Measurements from ENCODE around the gene WFDC10B.
A peak's percentile ranks its signal among the peaks of the same experiment; 100 is the strongest.
"Not testable (repeated sequence)": the region's sequence is repeated elsewhere in the genome, so short reads cannot be mapped to it uniquely, and the experiment has no call there.

Gene WFDC10B

GRCh38 chr20:45704969-45705637, at the start of gene WFDC10B:
TSS of gene WFDC10B (minus strand) at chr20:45705019. CDS start at chr20:45685992, 19,027 bp downstream.
- Mint-ChIP-seq H3K36me3 (no peaks in the 10 kb centered on the region), H3K27ac (no peak within 1 kb of the TSS)
- no peak for ATAC-seq (replicated peaks)

GRCh38 chr20:45752746-45753145, 47.9 kb upstream of the WFDC10B start:
- Mint-ChIP-seq H3K27me3 (peaks cover 16 to 45% of the 10 kb centered on the region in 2 donors), H3K36me3 (no peaks in the 10 kb centered on the region), H3K27ac (no peak overlapping the region), H3K4me1 (peaks cover 0 to 3% of the 10 kb centered on the region in 2 donors), H3K4me3 (no peak overlapping the region), H3K9me3 (peaks cover 7 to 8% of the 10 kb centered on the region in 2 donors)
- ATAC-seq (replicated peaks), result peak; percentile 36 to 72
- DNase-seq, result no peak

More at GRCh38 chr20:45704969-45705637, at the start of gene WFDC10B:
- Mint-ChIP-seq H3K9me3 (peaks cover 0 to 3% of the 10 kb centered on the region in 2 donors), H3K27me3 (peaks cover 9 to 24% of the 10 kb centered on the region in 2 donors), H3K4me3 (no peak within 1 kb of the TSS), H3K4me1 (peaks cover 12 to 23% of the 10 kb centered on the region in 2 donors)
- no peak for DNase-seq

- Mint-ChIP-seq H3K9me3 (peaks cover 7 to 8% of the 10 kb centered on the region in 2 donors), H3K4me1 (peaks cover 0 to 3% of the 10 kb centered on the region in 2 donors), H3K27ac (no peak overlapping the region), H3K4me3 (no peak overlapping the region), H3K27me3 (peaks cover 16 to 55% of the 10 kb centered on the region in 2 donors), H3K36me3 (no peaks in the 10 kb centered on the region)
- peak in 1 of 2 donors; percentile 18 for ATAC-seq (replicated peaks)
- DNase-seq, result no peak
Measured at GRCh38 chr20:45751721-45752120, 46.9 kb upstream of the WFDC10B start.

- DNase-seq, result no peak
- Mint-ChIP-seq H3K27me3 (peaks cover 4 to 39% of the 10 kb centered on the region in 2 donors), H3K36me3 (peaks cover 0 to 1% of the 10 kb centered on the region in 2 donors), H3K4me3 (no peak overlapping the region), H3K4me1 (peaks cover 3 to 5% of the 10 kb centered on the region in 2 donors), H3K27ac (no peak overlapping the region), H3K9me3 (no peaks in the 10 kb centered on the region)
- no peak for ATAC-seq (replicated peaks)
Measured at GRCh38 chr20:45745015-45745414, 40.2 kb upstream of the WFDC10B start.

- Mint-ChIP-seq H3K4me1 (peaks cover 3 to 5% of the 10 kb centered on the region in 2 donors), H3K27me3 (peaks cover 0 to 32% of the 10 kb centered on the region in 2 donors), H3K36me3 (peaks cover 0 to 1% of the 10 kb centered on the region in 2 donors), H3K9me3 (no peaks in the 10 kb centered on the region), H3K27ac (no peak overlapping the region), H3K4me3 (no peak overlapping the region)
- ATAC-seq (replicated peaks) (no peak), DNase-seq (no peak)
Measured at GRCh38 chr20:45742596-45742995, 37.8 kb upstream of the WFDC10B start.

GRCh38 chr20:45735988-45736387, 31.2 kb upstream of the WFDC10B start:
- no peak for DNase-seq
- Mint-ChIP-seq H3K4me1 (no peaks in the 10 kb centered on the region), H3K27me3 (peaks cover 24 to 45% of the 10 kb centered on the region in 2 donors), H3K4me3 (no peak overlapping the region), H3K27ac (no peak overlapping the region), H3K36me3 (peaks cover 4 to 9% of the 10 kb centered on the region in 2 donors), H3K9me3 (peaks cover 7 to 12% of the 10 kb centered on the region in 2 donors)
- no peak for ATAC-seq (replicated peaks)

GRCh38 chr20:45735552-45735951, 30.7 kb upstream of the WFDC10B start:
- Mint-ChIP-seq H3K4me1 (no peaks in the 10 kb centered on the region), H3K27me3 (peaks cover 27 to 45% of the 10 kb centered on the region in 2 donors), H3K36me3 (peaks cover 5 to 12% of the 10 kb centered on the region in 2 donors), H3K4me3 (no peak overlapping the region), H3K27ac (no peak overlapping the region), H3K9me3 (peaks cover 10 to 14% of the 10 kb centered on the region in 2 donors)
- DNase-seq, result no peak
- no peak for ATAC-seq (replicated peaks)

- Mint-ChIP-seq H3K4me3 (no peak overlapping the region), H3K36me3 (peaks cover 5 to 12% of the 10 kb centered on the region in 2 donors), H3K27me3 (peaks cover 27 to 37% of the 10 kb centered on the region in 2 donors), H3K27ac (no peak overlapping the region), H3K9me3 (peaks cover 10 to 18% of the 10 kb centered on the region in 2 donors), H3K4me1 (no peaks in the 10 kb centered on the region)
- DNase-seq (no peak), ATAC-seq (replicated peaks) (no peak)
Measured at GRCh38 chr20:45732199-45732598, 27.4 kb upstream of the WFDC10B start.

- DNase-seq (no peak), ATAC-seq (replicated peaks) (no peak)
- Mint-ChIP-seq H3K4me3 (no peak overlapping the region), H3K9me3 (peaks cover 6 to 10% of the 10 kb centered on the region in 2 donors), H3K27me3 (peaks cover 22 to 51% of the 10 kb centered on the region in 2 donors), H3K27ac (no peak overlapping the region), H3K36me3 (peaks cover 2 to 5% of the 10 kb centered on the region in 2 donors), H3K4me1 (no peaks in the 10 kb centered on the region)
Measured at GRCh38 chr20:45727044-45727443, 22.2 kb upstream of the WFDC10B start.

GRCh38 chr20:45725134-45725533, 20.3 kb upstream of the WFDC10B start:
- no peak for ATAC-seq (replicated peaks)
- no peaks in the 10 kb centered on the region for H3K36me3 Mint-ChIP-seq
- H3K27me3 Mint-ChIP-seq, result peaks cover 18 to 42% of the 10 kb centered on the region in 2 donors
- H3K4me3 Mint-ChIP-seq, result no peak overlapping the region
- DNase-seq, result no peak
- H3K9me3 Mint-ChIP-seq, result peaks cover 0 to 2% of the 10 kb centered on the region in 2 donors
- H3K27ac Mint-ChIP-seq, result no peak overlapping the region
- H3K4me1 Mint-ChIP-seq, result no peaks in the 10 kb centered on the region

GRCh38 chr20:45722047-45722446, 17.2 kb upstream of the WFDC10B start, which contains the start of gene SPINT4:
TSS of gene SPINT4 (plus strand) at chr20:45722347. CDS start at chr20:45722368, 21 bp downstream.
- ATAC-seq (replicated peaks) (no peak), DNase-seq (no peak)
- H3K4me3 Mint-ChIP-seq, result no peak within 1 kb of the TSS
- H3K27me3 Mint-ChIP-seq, result peaks cover 18 to 38% of the 10 kb centered on the region in 2 donors
- H3K4me1 Mint-ChIP-seq, result peaks cover 6 to 13% of the 10 kb centered on the region in 2 donors
- H3K36me3 Mint-ChIP-seq, result peaks cover 0 to 7% of the 10 kb centered on the region in 2 donors
- peaks cover 3 to 10% of the 10 kb centered on the region in 2 donors for H3K9me3 Mint-ChIP-seq
- no peak within 1 kb of the TSS for H3K27ac Mint-ChIP-seq

- Mint-ChIP-seq H3K4me1 (peaks cover 36 to 48% of the 10 kb centered on the region in 2 donors), H3K9me3 (peaks cover 5 to 16% of the 10 kb centered on the region in 2 donors), H3K27ac (peak overlapping the region; percentile 17), H3K36me3 (peaks cover 0 to 15% of the 10 kb centered on the region in 2 donors)
- ATAC-seq (replicated peaks); H3K27me3 Mint-ChIP-seq; H3K4me3 Mint-ChIP-seq; DNase-seq: not testable (repeated sequence)
Measured at GRCh38 chr20:45716141-45716688, 11.4 kb upstream of the WFDC10B start.

- no peak within 1 kb of the TSS for H3K4me3 Mint-ChIP-seq
- H3K27ac Mint-ChIP-seq, result no peak within 1 kb of the TSS
- peaks cover 12 to 30% of the 10 kb centered on the region in 2 donors for H3K4me1 Mint-ChIP-seq
- DNase-seq, result no peak
- peaks cover 0 to 3% of the 10 kb centered on the region in 2 donors for H3K9me3 Mint-ChIP-seq
- peaks cover 5 to 18% of the 10 kb centered on the region in 2 donors for H3K27me3 Mint-ChIP-seq
- ATAC-seq (replicated peaks), result peak in 1 of 2 donors; percentile 14
- no peaks in the 10 kb centered on the region for H3K36me3 Mint-ChIP-seq
Measured at GRCh38 chr20:45701873-45702272, 2.9 kb downstream of the WFDC10B start, which contains the start of gene WFDC13. TSS of gene WFDC13 (plus strand) at chr20:45702038. CDS start at chr20:45702124, 86 bp downstream.

- H3K27ac Mint-ChIP-seq, result no peak overlapping the region
- H3K36me3 Mint-ChIP-seq, result no peaks in the 10 kb centered on the region
- peaks cover 12 to 30% of the 10 kb centered on the region in 2 donors for H3K4me1 Mint-ChIP-seq
- no peak for DNase-seq
- H3K9me3 Mint-ChIP-seq, result peaks cover 0 to 3% of the 10 kb centered on the region in 2 donors
- no peak overlapping the region for H3K4me3 Mint-ChIP-seq
- H3K27me3 Mint-ChIP-seq, result peaks cover 5 to 20% of the 10 kb centered on the region in 2 donors
- peak; percentile 74 to 79 for ATAC-seq (replicated peaks)
Measured at GRCh38 chr20:45701104-45701503, 3.7 kb downstream of the WFDC10B start.

Data from stimulated activated naive B cell treated with anti-CD40 and anti-IgM and Interleukin-4, amounts not matched to agents 10 μg/mL and 1 μg/mL and 100 μg/mL, for 72 hours (primary cell).